Left kidney (tissue), 2 donors: ENCODE results near the gene UBE2M. TPM values are rescaled to one million over a fixed set of nuclear protein-coding genes. Genes with fewer than 3 reads are reported as not detected.

ENCODE experiments used
- DNase-seq: peaks from one replicate; pipeline ENCODE4 v3.0.0-alpha.2; 2013
- polyA plus RNA-seq: library from polyadenylated mRNA; unstranded; fragments of 120-200 nt; gene quantifications from one replicate; pipeline ENCODE4 v1.2.1, GENCODE V29; 2013; ENCODE audit not compliant: insufficient read length

The UBE2M gene
- polyA plus RNA-seq, 1 donor = 95.9 TPM

DNA sequence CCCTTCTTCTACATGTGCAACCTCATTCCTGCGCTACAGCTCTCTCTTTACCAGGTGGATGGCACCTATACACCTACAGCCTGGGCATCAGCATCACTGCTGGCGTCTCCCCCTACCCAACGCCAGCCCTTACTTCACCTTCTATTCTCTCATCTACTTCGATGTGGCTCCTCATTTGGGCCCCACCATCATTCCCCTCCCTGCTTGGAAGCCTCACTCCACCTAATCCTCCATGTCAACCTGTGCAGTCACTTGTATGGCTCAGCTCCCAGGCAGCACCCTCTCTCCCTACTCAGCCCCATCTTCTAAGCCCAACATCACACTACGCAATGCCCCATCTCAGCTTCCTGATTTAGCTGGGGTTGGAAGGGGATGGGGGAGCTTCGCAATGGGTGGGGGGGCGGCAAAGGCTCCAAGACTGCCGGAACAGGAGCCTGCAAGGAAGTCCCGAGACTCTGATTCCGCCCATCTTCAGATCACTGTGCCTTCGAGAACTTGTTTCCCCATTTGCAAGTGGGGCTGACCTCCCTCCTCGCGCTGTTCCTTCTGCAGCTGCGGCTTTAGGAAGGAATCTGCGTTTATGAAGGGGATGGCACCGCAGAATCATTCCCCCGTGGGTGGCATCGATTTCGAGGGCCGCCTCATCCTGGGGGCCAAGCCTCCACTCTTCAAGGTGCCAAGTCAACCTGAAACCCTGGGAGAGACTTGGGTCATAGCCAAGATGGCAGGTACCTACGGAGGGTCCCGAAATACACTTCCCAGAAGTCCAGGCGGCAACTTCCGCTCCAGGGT lies 13.8 kb upstream of the UBE2M start:
- no peak for DNase-seq

DNA sequence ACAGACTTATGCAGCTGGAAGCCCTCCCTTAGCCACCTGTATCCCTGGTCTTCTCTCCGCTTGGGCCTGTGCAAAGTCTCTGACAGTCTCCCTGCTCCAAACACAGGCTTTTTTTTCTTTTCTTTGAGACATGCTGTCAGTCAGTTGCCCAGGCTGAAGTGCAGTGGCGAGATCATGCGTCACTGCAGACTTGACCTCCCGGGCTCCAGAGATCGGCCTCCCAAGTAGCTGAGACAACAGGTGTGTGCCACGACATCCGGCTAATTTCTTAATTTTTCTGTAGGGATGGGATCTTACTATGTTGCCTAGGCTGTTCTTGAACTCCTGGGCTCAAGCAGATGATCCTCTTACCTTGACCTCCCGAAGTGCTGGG lies 13.2 kb upstream of the UBE2M start:
- DNase-seq = no peak

DNA sequence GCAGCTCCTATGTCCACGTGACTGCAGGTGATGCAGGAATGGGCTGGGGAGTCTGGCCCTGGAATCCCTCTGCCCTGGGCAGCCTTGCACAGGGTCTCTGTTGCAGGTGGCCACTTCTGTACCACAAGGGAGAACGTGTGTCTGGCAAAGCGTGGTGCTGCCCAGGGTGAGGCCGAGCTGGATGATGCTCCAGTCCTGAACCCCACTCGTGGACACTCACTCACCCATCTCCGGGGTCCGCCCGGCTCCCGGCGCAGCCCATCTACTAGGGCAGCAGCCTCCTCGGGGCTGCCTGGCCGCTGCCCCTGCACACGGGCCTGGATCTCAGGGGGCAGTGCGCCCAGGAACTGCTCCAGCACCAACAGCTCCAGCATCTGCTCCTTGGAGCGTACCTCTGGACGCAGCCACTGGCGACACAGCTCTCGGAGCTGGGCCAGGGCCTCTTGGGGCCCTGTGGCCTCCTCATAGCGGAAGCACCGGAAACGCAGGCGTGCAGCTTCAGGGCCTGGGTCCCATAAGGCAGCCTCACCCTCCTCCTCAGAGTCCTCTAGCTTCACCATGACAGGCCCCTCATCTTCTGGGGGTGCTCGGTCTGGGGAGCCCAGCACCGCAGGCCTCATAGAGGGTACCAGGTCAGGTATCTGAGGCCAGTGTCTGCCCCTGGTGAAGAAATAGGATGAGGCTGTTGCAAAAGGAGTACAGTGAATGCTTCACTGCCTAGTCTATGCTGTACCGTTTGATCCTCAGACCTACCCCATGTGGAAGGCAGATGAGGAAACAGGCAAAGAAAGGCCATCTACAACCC lies 12.6 kb upstream of the UBE2M start:
- no peak for DNase-seq

DNA sequence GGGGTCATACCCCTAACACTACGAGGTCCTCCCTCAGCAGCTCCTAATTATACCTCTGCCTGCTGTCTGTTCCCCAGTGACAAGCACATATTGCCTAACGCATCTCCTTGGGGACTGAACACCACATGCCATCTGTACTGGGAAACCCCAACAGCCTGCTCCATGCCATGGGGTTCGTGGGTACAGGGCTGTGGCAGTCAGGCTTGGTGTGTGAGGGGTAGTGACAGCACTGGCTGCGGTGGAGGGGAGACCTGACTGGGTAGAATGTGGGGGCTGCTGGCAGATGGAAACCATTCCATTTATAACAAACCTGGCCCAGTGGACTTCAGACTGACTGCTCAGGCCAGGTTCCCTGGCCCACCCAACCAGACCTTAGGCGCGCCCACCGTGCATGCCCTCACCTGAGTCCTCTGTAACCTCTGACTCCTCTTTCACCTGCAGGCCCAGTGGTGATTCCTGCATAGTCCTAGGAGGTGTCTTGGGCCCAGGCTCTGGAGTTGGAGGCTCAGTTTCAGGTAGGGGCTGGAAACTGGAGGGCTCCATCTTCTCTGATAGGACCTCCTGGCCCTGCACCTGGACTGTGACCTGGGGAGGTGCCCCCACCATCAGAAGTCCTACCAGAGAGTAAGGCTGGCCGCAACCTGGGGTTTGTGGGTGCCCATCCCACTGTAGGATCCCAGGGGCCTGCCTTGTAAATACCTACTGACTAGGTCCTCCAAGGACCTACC lies 11.7 kb upstream of the UBE2M start:
- DNase-seq = no peak

DNA sequence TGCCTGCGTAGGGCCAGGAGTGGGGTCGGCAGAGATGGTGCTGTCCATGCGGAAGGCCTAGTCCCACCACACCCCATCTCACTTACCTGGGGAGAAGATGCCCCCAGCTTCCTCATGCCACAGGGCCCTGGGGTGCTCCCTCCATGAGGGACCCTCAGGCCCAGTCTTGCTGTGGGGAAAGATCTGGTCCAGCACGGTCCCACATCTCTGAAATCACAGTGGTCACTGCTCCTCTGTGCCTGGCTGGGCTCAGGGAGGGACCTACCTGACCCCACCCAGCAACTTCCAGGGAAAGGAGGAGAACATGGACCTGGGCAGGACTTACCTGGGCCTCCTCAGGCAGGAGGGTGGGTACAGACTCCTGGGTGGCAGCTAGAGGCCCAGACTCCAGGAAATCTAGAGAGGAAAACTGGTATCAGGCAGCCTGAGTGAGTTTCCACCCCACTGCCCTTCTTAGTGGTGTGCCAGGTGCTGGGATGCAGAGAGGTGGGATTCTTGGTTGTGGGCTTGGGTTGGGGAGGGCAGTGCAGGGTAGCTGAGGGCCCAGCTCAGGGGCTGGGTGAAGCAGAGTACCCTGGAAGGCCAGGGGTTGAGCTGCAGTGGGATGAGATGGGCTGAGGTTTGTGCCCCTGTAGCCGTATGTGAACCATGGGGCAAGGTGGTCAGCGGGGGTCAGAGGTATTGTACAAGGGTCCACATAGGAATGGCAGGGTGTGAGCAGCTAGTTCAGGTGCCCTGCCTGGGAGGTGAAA lies 11.0 kb upstream of the UBE2M start:
- DNase-seq = no peak

DNA sequence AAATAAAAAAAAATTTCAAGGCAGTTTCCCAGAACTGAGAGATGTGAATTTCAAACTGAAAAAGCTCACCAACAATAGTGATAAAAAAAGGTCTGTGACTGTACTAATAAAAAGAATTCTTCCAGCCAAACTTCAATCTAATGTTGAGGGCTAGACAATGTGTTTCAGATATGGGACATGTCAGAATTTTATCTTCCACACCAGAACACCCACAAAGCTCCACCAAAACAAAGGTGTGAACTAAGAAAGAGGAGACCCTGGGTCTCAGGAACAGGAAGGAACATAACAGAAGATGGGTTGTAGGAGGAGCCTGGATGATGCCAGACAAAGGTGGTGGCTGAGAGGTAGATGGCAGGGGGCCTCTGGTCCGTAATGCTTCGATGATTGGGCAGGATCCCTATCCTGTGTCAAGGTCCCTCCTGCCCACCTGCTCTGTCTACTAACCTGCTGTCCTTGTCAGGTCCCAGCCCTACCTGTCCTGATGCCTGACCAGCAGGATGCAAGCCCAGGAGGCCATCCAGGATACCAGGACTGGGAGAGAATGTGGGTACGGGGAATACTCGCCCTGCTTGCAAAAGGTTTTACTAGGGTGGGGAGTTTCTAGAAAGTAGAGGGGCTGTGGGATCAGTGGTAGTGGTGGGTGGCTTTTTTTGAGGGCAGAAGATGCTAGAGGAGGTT lies 10.2 kb upstream of the UBE2M start:
- DNase-seq = no peak

DNA sequence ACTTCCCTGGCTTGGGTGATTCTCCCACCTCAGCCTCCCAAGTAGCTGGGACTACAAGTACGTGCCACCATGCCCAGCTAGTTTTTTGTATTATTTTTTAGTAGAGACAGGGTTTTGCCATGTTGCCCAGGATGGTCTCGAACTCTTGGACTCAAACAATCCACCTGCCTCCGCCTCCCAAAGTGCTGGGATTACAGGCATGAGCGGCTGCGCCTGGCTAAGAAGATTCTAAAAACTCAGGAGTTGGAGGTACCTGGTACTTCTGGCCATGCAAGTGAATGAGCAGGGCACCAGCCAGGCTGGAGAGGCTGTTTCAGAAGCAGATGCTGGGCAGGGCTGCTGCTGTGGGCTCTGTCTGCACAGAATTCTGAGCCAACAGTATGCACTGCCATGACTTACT lies 8.6 kb upstream of the UBE2M start:
- DNase-seq = no peak

DNA sequence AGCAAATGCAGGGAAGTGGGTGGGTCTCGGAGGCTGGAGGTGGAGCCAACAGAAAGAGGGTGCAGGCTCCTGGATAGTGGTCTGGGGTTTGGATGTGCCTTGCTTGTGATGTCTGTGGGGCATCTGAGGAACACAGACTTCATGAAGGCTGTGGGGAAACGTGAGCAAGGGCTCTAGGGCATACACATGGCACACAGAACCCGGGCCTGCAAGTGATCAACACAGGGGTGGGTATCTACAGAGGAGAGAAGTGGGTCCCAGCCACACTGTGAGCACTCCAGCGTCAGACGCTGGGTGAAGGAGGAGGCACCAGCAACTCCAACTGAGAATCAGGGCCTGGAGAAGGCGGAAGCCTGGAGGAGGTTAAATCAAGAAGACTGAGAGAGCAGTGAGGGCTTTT lies 5.4 kb upstream of the UBE2M start:
- no peak for DNase-seq

DNA sequence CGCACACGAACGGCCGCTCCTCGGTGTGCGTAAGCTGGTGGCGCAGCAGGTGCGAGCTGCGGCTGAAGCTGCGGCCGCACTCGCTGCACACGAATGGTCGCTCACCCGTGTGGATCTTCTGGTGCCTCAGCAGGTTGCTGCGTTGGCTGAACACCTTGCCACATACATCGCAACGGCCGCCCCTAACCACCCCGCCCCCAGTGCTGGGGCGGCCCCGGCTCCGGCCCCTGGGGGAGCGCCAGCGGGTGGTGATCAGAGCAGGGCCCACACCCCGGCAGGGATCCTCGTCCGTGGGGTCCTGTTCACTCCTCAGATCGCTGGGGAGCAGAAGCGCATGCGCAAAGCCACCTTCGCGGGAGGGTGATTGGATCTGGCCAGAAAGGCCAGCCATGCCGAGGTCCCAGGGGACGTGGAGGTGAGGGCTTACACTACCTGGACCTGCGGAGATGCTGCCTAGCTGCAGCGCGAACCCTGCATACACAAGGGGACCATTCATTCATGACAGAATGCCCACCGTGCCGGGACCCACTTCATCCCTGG lies 4.7 kb upstream of the UBE2M start:
- DNase-seq = no peak

DNA sequence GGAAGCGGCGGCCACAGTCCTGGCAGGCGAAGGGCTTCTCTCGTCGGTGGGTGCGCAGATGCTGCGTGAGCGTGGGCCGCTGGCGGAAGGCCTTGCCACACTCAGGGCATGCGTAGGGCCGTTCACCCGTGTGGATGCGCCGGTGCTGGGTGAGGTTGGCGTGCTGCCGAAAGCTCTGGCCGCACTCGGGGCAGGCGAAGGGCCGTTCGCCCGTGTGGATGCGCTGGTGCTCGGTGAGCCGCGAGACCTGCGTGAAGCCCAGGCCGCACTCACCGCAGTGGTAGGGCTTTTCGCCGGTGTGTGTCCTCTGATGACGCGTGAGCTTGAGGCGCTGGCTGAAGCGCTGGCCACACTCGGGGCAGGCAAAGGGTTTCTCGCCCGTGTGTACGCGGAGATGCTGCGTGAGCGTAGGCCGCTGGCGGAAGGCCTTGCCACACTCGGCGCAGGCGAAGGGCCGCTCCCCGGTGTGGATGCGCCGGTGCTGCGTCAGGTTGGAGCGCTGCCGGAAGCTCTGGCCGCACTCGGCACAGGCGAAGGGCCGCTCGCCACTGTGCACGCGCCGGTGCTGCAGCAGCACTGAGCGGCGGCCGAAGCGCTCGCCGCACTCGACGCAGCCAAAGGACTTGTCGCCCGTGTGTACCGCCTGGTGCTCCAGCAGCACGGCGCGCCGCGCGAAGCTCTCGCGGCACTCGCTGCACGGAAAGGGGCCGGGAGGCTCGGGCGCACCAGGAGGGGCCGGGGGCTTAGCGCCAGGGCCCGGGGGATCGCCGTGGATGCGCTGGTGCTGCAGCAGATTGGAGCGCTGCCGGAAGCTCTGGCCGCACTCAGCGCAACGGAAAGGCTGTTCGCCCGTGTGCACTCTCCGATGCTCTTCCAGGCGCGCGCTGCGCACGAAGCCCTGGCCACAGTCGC lies 4.0 kb upstream of the UBE2M start:
- no peak for DNase-seq

DNA sequence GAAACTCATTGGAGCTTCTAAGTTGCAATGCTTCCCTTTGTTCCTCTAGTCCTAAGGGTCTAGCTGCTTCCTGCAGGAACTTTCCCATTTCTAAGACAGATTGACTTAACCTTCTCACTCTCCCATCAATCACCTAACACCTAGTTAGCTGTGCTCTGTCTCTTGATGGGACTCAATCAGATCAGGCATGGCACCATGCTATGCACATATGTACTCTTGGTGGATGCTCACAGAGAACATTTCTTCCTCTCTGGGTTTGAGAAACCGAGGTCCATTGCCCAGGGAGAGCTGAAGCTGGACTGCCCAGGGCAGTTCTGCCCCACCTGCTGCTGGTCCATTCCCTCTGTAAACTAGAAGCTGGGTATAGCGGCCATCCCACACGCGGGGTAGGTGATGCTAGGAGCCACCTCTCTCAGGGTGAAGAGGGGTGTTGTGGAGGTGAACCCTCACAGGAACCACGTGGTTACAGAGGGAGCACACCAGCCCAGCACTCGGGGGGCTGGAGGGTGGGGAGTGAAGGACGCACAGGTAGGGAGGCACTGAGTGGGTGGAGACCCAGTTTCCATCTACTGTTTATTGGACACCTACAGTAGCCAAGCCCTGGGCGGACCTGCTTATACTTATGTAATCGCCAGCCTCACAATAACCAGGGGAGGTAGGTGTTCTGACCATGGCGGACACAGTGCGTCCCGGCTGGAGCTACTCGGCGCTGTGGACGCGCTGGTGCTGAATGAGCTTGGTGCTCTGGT lies 3.1 kb upstream of the UBE2M start:
- DNase-seq = no peak

DNA sequence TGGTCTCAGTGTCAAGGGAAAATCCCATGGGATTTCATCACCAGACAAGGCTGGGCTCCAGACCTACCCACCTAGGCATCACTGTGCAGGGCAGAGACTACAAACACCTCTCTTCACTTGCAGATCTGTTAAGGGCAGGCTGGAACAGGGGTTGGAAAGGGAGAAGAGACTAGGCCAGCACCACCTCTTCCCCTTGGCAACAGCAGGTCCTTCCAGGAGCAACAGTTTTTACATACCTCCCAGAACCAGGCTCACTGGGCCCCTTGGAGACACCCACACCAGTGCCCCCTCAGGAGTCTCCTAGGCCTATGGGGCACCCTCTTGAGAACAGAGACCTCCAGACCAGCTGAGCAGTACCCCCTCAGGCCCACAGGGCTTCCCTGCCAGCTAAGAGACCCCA lies 2.5 kb upstream of the UBE2M start:
- no peak for DNase-seq

DNA sequence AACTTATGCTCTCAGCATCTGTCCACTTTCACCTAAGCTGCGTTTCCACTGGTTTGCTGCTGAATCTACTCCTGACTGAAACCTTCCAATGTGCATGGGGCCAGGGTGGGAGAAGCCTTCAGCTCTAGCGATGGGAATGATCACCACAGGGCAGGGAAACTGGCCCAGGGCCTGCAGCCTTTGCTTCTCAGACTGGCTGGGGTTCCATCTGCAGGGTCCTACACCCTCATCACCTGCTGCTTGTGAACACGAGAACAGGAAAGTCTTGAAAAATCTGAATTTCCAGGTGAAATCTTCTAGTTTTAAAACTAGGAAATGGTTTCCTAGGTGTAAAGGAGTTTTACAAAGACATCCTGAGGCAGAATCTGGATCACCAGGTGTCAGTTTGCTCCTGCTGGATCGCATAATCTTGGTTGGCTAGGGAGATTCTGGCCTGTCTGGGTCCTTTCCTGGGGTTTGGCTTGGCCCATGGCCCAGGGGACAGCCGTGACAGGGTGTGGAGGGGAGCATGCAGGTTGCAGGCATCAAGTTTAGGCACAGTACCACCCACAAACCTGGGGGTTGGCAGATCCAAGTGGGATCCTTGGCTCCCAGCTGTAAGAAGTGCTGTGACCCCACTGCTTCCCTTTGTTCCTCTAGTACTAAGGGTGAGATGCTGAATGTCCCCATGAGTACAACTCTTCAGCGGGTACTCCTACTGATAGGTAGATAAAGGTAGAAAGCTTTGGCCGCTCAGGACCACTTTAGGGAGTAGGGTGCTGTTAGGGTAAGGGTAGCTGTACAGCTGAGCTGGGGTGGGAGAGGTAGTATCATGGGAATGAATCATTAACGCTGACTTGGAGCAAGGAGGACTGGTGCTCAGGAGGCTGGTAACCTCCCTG lies 1.8 kb upstream of the UBE2M start:
- DNase-seq = no peak

DNA sequence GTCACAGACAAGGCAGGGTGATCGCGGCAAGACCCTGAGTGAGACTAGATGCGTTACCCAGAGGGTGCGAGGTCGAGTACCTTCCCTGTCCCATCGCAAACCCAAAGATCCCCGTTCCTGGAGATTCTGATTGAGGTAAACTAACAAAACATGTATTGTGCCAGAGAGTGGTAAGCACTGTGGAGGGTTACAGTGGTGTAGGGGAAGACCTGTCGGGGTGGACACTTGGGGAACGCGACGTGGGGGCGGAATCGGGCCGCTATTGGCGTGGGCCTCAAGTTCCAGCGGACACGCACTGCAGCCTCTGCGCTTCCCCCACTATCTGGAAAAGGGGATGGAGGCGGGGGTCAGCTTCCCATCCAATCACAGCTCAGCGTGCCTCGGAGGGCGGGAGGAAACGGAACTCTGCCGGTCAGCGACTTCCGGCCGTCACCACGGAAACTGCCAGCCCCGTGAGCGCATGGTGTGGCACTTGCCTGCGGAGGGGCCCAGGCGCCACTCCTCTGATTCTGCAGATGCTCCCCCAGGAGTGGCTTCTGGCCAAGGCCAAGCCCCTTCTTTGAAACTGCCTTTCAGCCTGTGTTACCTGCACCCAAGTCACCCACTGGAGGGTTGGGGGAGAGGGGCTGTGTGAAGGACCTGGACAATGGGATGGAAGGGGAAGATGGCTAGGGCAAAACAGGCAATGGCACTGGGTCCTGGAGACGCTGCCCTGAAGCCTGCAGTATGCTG lies 1.0 kb upstream of the UBE2M start:
- peak; percentile 89 for DNase-seq

DNA sequence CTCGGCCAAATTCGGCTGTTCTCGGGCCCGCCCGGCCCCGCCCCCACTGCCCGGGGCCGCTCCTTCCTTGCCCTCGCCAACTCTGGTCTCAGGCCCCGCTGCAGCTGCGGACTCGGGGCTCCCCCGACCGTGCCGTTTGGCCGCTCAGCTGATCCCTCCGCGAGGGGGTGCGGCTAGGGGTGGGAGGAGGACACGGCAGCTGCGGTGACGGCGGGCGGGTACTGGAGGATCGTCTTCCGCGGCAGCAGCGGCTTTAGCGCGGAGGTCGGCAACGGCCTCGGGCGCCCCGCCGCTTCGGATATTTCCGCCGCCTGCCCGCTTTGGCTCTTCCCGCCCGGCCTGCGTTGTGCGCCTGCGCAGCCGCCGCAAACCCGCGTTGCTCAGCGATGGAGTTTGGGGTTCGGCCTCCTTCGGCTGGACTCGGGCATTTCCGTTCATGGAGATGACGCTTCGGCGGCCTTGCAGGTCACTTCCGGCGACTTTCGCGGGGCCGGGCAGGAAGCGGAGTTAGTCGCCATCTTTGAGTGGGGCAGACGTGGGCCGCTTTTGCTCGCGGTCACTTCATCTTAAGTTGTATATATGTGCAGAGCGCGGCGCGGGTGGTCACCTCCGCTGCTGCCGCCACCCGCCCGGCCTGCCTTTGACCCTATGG lies 338 bp upstream of the UBE2M start:
- peak; percentile 98 for DNase-seq

DNA sequence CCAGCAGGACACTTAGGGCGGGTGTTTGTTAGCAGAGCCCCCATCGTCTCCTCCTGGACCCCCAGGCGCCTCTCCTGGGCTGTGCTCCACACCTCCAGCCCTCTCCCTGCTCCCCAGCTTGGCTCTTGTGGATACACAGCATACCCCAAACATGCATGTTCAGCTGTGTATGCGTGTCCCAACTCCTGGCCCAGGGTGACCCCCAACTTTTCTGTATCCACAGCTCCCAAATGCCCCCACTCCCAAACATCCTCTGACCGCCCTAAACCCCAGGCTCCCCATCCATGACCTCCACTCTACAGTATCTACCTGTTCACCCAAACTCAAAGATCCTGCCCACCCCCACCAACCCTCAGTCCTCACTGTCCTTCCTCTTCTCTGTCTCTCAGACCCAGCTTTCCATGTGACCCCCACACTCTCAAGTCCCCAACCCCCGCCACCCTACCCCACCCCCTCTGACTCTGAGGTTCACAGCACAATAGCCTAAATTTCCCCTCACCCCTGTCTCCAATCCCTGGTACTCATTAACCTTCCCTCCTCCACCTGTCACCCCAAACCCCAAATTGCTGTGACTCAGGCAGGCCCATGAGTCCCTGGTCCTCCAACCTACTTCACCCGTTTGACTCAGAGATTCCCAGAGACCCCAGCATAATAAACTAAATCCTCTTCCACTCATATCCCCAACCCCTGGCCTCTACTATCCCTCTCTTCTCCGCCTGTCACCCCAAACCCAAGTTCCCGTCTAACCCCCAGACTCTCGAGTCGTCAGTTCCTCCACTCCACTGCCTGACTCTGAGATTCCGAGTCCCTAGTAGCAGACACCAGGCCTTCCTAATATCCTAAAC lies 968 bp downstream of the UBE2M start:
- no peak for DNase-seq
